CD4-positive, alpha-beta T cell treated with Interleukin-10 for 1 hour (primary cell): ENCODE measurements around the gene PPP1R1A.

ENCODE experiments used
- DNase-seq: peaks from one replicate; pipeline ENCODE4 v3.0.0-alpha.2; 2020

PPP1R1A gene

DNA sequence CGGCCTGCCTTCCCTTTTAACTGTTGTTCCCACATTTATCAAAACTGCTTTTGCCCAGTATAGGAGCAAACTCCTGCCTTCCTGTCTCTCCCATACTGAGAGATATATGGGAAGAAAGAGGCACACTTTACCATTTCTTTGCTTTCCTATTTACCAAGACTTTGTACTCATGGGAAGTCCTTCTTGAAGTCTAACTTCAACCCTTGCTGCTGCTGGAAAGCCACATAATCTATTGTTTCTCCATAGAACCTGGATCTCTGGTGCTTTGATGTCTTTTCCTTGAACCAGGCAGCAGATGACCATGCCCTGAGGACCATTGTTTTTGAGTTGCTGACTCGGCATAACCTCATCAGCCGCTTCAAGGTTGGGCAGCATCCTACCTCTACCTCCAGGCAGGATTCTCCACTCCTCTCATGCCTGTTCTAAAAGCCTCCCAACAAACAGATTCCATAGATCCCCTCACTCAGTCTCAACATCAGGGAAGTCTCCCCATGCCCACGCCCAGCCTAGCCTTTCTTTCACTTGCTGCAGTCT lies 18.4 kb downstream of the PPP1R1A start:
- DNase-seq: no peak

DNA sequence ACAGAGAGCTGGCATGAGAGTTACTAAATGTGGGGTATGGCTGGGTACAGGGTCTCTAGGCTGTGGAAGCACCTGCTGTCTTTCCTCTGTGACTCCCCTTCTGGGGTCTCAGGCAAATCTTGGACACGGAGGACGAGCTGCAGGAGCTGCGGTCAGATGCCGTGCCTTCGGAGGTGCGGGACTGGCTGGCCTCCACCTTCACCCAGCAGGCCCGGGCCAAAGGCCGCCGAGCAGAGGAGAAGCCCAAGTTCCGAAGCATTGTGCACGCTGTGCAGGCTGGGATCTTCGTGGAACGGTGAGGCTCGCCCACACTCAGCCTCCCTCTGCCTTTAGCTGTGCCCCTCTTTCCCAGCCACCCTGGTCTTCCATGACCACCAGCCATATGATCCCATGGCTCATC lies 19.4 kb downstream of the PPP1R1A start:
- no peak for DNase-seq

DNA sequence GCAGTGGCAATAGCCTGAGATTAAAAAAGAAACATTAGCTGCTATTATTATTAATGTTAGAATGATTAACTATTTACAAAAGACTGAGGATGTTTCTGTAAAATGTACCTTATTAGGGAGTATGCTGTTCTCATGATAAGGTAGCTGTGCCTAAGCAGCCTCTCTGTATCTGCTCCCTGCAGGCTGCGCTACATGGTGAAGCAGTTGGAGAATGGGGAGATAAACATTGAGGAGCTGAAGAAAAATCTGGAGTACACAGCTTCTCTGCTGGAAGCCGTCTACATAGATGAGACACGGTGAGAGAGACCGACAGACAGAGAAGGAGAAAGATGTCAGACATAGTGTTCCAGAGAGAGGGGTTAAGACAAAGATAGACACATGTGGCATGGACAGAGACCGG lies 21.7 kb downstream of the PPP1R1A start:
- no peak for DNase-seq

DNA sequence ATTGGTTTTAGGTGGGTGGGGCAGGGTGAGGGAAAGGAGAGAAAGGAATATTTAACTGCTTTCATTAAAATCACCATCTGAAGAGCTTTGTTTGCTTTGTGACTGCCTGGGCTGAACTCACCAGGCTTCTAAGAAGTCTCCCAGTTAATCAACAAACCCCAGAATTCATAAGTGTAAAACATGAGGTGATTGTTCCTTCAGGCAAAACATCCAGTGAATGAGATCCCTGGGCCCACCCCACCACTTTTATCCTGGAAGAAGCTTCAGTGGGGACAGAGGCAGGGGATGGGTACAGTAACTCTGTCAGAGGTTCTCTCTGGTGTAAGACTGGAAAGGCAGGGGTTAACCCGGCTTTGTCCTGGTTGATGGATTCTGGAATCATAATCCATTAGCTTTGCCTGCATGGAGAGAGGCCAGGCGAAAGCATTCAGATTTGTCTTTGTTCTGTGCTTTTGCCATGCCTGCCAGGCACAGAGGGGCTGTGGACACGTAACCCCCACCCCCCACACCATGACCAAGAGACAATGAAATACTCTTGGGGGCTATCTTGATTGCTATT lies 22.4 kb downstream of the PPP1R1A start:
- no peak for DNase-seq

DNA sequence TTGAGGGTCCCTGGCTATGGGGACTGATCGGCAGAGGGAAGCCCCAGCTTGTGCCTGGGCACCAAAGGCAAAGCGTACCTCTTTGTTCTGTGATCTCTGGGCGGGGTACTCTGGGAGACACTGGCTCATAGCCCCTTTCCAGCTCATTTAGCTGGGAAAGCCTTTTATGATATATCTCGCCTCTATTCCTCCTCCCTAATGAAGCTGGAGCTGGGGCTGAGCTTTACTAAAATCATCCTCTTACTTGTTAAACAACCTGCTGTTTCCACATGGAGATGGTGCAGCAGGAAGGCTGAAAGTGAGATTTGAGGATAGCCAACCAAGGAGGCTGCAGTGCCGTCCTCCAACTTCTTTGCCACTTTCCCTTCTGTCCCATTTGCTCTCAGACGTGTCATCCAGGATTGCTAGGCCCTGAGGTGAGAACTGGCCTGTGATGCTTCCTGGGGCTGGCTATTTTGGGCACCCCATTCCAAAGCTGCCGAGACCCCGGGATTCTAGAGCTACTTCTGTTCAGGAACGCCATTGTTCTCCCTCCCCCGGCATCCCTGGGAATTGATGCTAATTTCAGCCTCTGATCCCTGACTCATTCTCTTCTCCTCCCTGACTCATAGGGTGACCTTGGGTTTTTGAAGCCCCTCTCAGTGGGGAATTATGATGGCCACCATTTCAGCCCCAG lies 23.0 kb downstream of the PPP1R1A start:
- no peak for DNase-seq

DNA sequence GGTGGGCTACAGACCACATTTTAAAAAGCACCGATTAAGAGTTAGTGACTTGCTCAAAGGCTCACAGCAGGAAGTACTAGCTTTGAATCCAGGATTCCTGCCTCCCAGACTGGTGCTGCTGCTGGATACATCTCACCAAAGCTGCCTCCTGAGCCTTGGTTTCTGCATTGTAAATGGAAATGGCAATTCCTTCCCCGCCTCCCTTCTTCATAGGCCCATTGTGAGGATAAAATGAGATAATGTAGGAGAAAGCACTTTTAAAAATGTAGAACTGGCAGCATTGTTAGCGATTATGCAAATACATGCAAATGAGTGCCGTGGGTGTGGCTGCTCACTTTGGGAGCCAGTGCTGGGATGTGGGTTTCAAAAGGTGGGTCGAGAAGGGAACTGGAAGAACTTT lies 23.7 kb downstream of the PPP1R1A start:
- no peak for DNase-seq

DNA sequence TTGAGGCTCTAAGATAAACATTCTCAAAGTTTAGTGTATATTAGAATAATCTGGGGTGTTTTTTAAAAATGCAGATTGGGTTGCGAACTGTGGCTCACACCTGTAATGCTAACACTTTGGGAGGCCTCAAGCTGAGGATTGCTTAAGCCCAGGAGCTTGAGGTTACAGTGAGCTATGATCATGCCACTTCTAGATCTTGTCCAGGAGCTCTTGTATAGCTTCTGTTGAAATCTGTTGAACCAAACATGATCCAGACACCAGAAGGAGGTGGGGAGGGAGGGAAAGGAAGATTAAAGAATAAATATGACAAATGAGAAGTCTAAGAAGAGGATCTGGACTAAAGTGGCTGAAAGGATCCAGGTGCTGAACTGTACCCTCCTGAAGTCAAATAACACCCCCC lies 24.7 kb downstream of the PPP1R1A start:
- DNase-seq: no peak

DNA sequence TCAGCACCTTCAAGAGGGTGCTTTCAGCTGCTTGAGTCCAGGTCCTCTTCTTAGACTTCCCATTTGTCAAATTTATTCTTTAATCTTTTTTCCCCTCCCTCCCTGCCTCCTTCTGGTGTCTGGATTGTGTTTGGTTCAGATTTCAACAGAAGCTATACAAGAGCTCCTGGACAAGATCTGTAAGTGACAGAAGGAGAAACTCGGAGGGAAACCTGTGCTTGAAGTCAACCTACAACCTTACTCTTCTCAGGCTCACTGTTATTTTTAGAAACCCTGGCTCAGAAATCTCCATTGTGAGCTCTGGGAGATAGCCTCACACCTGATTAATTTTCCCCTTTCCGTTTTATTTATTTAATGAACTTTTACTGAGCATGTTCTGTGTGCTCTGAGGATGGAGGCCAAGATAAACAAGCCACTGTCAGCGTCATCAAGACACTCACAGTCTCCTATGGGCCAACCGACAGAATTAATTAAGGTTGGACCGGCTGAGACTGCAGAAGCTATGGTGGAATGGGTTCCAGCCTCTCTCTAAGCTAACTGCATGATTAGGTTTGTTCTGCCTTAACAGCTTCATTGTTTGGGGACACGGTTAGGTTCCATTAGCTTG lies 25.6 kb downstream of the PPP1R1A start:
- no peak for DNase-seq

DNA sequence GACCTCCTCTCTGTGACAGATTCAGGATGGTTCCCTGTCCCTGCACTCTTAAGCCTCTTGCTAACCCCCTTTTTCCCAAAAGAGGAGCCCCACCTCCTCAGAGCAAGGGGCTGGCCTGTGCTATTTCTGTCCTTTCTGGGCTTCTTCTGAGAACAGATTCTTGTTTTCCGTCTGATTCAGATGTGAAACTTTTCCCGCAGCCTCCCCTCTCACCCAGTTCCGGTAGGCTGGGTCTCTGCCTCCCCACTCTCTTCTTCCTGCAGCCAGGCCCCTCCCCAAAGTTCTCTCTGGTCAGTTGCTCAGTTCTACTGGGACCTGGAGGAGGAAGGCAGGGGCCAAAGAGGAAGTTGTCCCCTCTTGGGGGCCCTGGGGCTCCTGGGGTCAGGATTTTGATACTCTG lies 27.3 kb downstream of the PPP1R1A start:
- no peak for DNase-seq

DNA sequence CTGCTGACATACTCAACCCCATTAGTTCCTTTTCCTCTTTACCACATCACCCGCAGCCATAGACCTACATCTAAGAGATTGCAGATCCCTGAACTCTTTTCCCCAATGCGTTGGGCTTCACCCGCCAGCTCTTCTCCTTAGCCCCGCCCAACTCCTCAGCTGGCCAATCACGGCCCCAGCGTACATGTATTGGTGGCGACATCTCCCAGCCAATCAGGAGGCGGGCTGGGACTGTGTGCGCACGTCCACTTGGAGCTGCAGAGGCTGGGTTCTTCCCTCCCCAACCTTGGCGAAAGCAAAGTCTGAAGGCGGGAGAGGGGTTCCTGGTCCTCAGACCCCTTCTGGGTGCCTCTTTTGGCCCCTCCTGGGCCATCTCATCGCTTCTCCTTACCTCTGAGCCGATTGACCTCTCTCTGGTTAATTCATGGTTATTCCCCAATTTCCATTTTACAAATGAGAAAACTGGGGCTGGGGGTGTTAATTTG lies 28.0 kb downstream of the PPP1R1A start:
- peak; percentile 91 for DNase-seq

DNA sequence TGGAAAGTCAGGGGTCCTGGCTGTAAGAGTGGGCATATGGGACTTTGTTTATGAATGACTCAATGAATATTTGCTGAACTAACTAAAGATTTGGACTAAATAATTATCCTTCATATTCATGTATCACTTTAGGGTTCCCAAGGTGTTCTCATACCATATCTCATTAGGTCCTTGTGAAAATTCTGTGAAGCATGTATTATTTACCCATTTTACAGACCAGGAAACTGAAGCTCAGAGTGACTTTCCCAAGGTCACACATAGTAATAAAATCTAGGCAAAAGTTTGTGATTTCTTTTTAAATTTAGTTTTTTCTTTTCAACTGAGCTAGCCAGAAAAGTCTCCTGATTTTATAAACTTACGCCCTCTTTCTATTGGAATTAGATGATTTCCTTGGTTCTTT lies 29.7 kb downstream of the PPP1R1A start:
- DNase-seq: no peak

DNA sequence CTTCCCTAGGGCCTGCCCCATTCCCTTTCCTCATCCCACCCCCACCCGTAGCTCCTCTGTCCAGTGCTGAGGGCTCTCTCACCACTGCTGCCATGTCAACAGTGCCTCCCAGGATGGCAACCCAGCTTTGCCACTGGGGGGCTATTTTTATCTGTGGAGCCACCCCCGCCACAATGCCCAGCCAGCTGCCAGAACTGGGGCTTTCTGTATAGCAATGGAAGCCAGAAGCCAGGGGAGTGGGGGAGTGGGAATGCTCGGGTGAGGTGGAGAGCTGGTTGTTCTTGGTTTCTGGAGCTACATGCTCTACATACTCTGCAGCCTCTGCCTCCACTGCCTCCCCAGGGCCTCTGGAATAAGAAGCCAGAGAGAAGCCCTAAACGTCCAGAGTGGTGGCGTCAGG lies 30.1 kb downstream of the PPP1R1A start:
- DNase-seq: no peak

DNA sequence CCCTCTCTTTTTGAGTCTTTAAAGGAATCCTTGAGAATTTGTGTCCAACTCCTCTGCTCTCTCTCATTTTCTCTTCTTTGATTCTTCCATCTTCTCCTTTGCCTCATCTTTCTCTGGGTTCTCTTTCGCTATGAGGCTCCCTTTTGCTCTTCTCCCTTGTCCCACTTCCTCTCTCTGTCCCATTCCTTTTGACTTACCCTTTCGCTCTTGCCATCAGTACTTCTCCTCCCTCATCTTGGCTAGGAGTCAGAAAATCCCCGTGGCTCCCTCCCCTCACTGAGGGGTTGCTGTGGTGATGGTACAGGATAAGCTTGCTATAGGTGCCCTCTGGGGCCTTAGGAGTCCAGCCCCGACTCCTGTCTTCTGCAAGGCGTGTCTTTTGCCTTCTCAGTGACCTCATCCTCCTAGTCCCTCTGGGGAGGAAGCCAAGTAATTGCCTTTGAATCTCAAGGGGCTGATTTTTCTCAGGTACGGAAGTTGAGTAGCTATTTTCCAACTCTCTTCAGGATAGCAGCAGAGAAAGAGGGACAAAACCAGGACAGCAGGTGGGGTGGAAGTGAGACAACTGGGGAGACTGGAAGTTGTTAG lies 32.7 kb downstream of the PPP1R1A start:
- no peak for DNase-seq

DNA sequence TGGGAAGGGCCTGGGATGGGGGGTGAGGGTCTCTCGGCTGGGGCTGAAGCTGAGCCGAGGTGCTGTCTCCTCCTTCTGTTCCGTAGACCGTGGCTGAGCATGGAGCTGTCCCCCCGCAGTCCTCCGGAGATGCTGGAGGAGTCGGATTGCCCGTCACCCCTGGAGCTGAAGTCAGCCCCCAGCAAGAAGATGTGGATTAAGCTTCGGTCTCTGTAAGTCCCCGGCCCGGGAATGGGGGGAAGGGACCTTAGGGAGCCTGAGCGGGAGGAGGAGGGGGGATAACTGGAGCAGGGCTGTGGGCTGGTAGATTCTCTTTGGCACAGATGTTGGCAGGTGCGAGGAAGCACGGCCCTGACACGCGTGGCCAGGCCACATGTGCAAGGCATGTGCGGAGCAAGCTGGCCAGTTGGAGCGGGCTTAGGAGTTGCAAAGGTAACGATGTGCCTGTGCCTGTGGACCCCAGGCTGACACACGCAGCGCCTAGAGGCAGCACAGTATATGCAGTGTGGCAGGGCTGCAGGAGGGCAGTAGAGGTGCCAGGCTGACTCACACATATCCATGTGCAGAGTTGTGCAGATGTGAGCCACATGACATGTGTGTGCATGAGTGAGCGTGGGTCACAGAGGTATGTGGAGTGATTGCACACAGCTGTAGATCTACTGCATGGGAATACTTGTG lies 38.5 kb downstream of the PPP1R1A start:
- no peak for DNase-seq

DNA sequence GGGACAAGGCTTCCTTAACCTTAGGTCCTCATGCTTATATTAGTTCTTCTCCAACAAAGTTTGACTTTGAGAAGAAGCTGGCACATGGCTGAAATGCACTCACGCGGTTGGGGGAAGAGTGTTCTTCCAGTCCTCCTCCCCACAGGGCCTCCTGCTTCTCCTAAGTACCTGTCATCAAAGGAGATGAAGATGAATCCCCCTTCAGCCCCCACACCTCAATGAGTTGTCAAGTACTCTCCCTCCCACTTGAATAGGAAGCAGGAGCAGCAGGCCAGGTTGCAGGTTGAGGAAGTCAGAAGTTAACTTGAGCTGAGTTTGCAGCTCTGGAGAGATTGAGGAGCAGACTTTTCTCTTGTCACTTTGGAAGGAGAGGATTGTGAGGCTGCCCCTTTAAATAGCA lies 41.9 kb downstream of the PPP1R1A start:
- DNase-seq: no peak

DNA sequence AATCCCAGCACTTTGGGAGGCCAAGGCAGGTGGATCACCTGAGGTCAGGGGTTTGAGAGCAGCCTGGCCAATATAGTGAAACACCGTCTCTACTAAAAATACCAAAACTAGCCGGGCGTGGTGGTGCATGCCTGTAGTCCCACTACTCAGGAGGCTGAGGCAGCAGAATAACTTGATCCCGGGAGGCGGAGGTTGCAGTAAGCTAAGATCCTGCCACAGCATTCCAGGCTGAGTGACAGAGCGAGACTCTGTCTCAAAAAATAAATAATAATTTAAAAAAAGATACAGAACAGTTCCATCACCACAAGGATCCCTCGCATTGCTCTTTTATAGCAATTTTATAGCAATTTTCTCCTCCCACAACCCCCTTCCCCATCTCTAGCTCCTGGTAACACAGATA lies 43.7 kb downstream of the PPP1R1A start:
- DNase-seq: no peak

DNA sequence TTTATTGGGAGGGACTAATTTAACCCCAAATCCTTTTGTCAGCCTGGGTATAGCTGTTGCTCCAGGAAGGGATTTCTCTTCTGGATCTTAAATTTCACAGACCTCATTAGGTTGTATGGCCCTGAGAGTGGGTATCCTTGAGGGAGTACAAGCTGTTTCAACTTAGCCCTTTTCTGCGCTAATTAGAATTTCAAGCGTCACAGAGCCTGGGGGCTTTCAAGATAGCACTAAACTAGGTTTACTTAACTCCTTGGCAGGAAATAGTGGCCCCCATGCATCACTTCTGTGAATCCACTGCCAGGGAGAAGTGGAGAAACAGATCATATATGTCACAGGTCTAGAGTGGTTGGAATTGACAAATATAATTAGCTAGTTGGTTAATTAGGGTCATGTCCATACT lies 44.9 kb downstream of the PPP1R1A start:
- DNase-seq: no peak

DNA sequence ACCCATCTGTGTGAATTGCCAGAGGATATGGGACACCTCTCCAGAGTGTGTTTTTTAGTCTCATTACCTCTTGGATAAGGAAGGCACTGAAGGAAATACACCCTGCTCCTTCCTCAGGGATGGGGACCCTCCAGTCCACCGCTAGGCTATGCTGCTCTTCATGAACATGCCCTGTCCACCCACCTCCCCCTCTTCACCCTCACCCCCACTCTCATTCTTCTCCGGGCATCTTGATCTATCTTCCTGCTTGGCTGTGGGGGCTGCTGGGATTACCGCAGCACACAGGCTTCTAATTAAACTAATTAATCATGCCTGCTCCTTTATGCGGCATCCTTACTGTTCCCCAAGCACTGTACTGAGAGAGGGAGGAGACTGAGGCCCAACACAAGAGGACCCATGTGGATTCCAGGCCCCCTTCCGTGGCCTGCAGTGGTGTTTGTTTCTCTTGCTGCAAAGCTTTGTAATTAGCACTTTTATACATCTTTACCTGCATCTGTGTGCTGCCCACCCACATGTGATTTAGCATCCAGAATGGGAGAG lies 46.6 kb downstream of the PPP1R1A start:
- no peak for DNase-seq

DNA sequence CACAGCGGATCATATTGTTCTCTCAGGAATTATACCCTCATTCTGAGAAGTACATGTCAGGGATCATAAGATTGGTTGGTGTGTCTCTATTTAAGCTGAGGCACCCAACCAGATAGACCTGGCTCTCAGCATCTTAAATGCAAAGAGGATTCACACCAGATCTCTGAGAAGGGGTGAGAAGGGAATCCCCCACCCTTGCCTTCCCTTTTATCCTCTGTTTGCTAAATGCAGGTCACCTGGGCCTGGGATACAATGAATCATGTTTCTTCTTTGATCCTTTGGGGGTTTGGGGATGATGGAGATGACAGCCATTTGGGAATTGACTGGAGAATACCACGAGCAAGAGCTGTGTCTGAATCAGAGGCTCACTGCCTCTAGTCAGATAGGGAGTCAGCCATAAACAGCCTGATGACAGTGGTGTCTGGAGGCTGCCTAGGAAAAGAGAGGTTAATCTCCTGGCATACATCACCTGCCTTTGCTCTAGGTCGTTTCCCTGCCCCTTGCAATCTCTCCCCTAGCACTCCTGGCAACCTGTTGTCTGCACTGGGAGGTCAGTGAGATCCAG lies 50.2 kb downstream of the PPP1R1A start:
- DNase-seq: no peak

DNA sequence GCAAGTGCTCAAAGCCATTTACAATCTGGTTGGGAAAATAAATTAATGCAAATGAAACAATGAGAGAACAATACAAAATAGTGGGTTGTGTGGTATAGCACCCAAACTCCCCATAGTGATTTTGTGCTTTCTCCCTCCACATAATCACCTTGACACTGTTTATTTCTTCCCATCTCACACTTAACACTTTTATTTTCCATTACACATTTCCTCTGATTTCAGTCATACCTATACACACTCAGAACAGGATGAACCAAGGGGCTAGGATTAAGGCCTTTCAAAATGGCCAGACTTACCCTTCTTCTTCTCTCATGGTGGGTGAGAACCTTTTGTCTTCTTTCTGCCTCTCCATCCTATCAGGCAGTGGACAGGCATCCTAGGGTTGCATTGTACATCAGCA lies 53.0 kb downstream of the PPP1R1A start:
- DNase-seq: no peak

DNA sequence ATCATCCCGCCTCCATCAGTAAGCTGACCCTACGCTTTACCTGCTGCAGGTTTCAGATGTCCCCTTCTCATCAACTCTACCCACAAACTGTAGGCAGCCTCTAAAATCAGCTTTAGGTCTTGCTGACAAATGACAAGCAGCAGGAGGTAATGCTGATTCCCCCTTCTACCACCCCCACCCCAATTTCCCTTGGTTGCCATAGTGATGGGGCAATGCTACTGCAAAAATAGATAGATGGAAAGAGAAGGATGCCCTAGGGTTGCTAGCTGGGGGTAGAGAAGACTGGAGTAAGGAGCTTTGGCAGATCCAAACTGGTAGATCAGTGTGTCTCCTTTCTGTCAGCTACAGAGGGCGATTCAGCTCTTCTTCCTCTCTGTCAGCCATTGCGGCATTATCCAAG lies 58.9 kb downstream of the PPP1R1A start:
- DNase-seq: no peak
